ENCODE data around the gene PTBP1. TPM values are rescaled to one million over a fixed set of nuclear protein-coding genes. Genes with fewer than 3 reads are reported as not detected.

Gene PTBP1
- total RNA-seq, 1 experiment from 2014 or later: 712 TPM

GRCh38 chr19:772730-773436 lies 24.4 kb upstream of the PTBP1 start:
- Histone ChIP-seq H4K20me1 (ENCODE audit: control insufficient read depth, insufficient read depth, insufficient read length) (no peaks in the 10 kb centered on the region), H4K5ac (ENCODE audit: insufficient read length, low read depth, low read length) (no peak overlapping the region), H3T11ph (ENCODE audit: low read length) (no peak overlapping the region), H3K79me2 (ENCODE audit: insufficient read depth, low read length) (no peaks in the 10 kb centered on the region), H3K9me3 (ENCODE audit: control insufficient read depth, low read depth, low read length) (no peaks in the 10 kb centered on the region), H2BK120ac (ENCODE audit: low read depth, low read length, poor library complexity, severe bottlenecking) (no peak overlapping the region), H3K23ac (ENCODE audit: insufficient read length, low read depth, low read length) (no peak overlapping the region), H3K27ac (ENCODE audit: insufficient read length, low read depth, low read length) (no peak overlapping the region), H3K4me2 (ENCODE audit: insufficient read depth, insufficient read length, low read length) (no peak overlapping the region), H3K56ac (ENCODE audit: insufficient read length, low read depth, low read length) (no peak overlapping the region), H3K9ac (ENCODE audit: extremely low read depth, insufficient read length, low read length) (no peak overlapping the region), H2BK5ac (ENCODE audit: insufficient read length, low read length) (no peak overlapping the region), H3K18ac (ENCODE audit: insufficient read length, low read depth, low read length) (no peak overlapping the region), H2BK15ac (ENCODE audit: low read depth, low read length) (no peak overlapping the region), H3K4ac (ENCODE audit: low read depth, low read length) (no peak overlapping the region), H4K8ac (replicated peaks; ENCODE audit: insufficient read length, low read depth, low read length) (no peak overlapping the region), H2BK12ac (ENCODE audit: insufficient read length, low read depth, low read length) (no peak overlapping the region), H3K23me2 (ENCODE audit: insufficient read length, low read depth, low read length, poor library complexity, severe bottlenecking) (no peaks in the 10 kb centered on the region), H3K27me3 (ENCODE audit: insufficient read depth, low read length) (no peaks in the 10 kb centered on the region), H3K14ac (ENCODE audit: insufficient read depth, low read length) (no peak overlapping the region), H3K79me1 (ENCODE audit: insufficient read depth, low read depth, low read length, poor library complexity, severe bottlenecking) (no peaks in the 10 kb centered on the region), H2AK5ac (ENCODE audit: insufficient read length, low read length) (no peak overlapping the region), H2AFZ (ENCODE audit: low read length) (no peak overlapping the region), H3K4me1 (ENCODE audit: insufficient read depth, low read length) (no peaks in the 10 kb centered on the region), H4K91ac (ENCODE audit: insufficient read length, low read depth, low read length) (no peak overlapping the region), H2BK20ac (ENCODE audit: low read depth, low read length, poor library complexity, severe bottlenecking) (no peak overlapping the region)
- Mint-ChIP-seq H3K27ac (no peak overlapping the region), H3K27me3 (ENCODE audit: low read depth) (peaks cover 3% of the 10 kb centered on the region), H3K9me3 (no peaks in the 10 kb centered on the region; a peak in 2 of 5 replicates), H3K4me3 (no peak overlapping the region), H3K36me3 (ENCODE audit: insufficient read depth in 1 of 3, low read depth in 3 of 3) (no peaks in the 10 kb centered on the region), H3K4me1 (no peaks in the 10 kb centered on the region)
- TF ChIP-seq CTCF (conservative IDR thresholded peaks at IDR 0.05): no peak
- no CpG with 5 or more reads among the region's 18 CpGs for WGBS (ENCODE audit: extremely low coverage, insufficient read length, low lambda C conversion rate)
- peak; percentile 83 for DNase-seq

Data from H9 (cell line).